K562 (cell line): Measurements from ENCODE around the gene DNAL4.

Experiments used
- CBFA2T3 ChIP-seq: fragments of 450-650 bp; IDR thresholded peaks from 2 replicates; pipeline ENCODE4 v1.6.1; 2017
- CHD2 ChIP-seq: IDR thresholded peaks from 2 replicates; pipeline ENCODE4 v1.6.1; 2011; ENCODE audit warnings: low read depth, low read length
- EP300 ChIP-seq: IDR thresholded peaks from 2 replicates; pipeline ENCODE4 v1.6.1; 2012; ENCODE audit warnings: low read length, improper control_type of control experiment
- HNRNPH1 ChIP-seq: fragments of 200-400 bp; formaldehyde crosslinking; optimal IDR thresholded peaks from 2 replicates; pipeline ENCODE3; 2017; ENCODE audit warnings: low read depth, mild to moderate bottlenecking, low read length, moderate library complexity
- POLR2A ChIP-seq: fragments of 450-650 bp; conservative IDR thresholded peaks from 2 replicates; pipeline ENCODE4 v1.6.1; 2016
- SMC3 ChIP-seq: conservative IDR thresholded peaks from 2 replicates; pipeline ENCODE4 v1.6.1; 2011; ENCODE audit warnings: low read depth, low read length, improper control_type of control experiment; ENCODE audit not compliant: insufficient read depth
- ZNF24 ChIP-seq: fragments of 450-650 bp; IDR thresholded peaks from 2 replicates; pipeline ENCODE4 v1.6.1; 2016
- ZNF79 ChIP-seq: fragments of 250-450 bp; sonication (Bioruptor Pico); IDR thresholded peaks from 2 replicates; pipeline ENCODE4 v1.4.0; 2020; ENCODE audit warnings: low read depth, mild to moderate bottlenecking, moderate library complexity
- TF ChIP-seq, protein P1 (sequence below): sonication (generic); formaldehyde crosslinking; IDR thresholded peaks from 2 replicates; pipeline ENCODE4 v1.8.0; 2022; ENCODE audit warnings: mild to moderate bottlenecking, missing genetic modification reagents, borderline replicate concordance
- TF ChIP-seq, protein P2 (sequence below), 3 experiments: IDR thresholded peaks in 2 of 3; conservative IDR thresholded peaks in 1 of 3; 2 replicates each; pipeline ENCODE4 v1.5.1; 2011 to 2012; ENCODE audit warnings: low read length in 3 of 3, mild to moderate bottlenecking in 3 of 3, control low read depth in 2 of 3, improper control_type of control experiment in 1 of 3, inconsistent platforms in 1 of 3, low read depth in 1 of 3, mixed read lengths in 1 of 3, moderate library complexity in 1 of 3; ENCODE audit not compliant: insufficient read depth in 2 of 3
- TF ChIP-seq, protein P3 (sequence below): sonication (generic); formaldehyde crosslinking; IDR thresholded peaks from 2 replicates; pipeline ENCODE4 v1.9.0; 2022; ENCODE audit warnings: mild to moderate bottlenecking, missing genetic modification reagents

DNA sequence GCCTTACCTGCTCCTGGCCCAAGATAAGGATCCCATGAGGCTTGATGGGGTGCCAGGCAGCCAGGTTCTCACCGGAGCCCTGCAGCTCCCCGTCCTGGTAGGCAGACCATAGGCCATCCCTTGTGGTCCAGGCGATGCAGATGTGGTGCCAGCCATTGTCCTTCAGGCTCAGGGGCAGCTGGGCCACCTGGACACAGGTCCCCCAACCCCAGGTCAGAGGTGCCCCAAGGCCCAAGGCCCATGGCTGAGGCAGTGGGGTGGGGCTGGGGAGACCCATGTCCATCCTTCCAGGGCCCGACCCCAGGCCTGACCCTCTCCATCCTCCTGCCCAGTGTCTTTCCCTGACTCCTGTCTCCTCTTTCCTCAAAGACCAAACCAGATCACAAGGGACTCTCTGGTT lies 29.1 kb upstream of the DNAL4 start:
- no peak for TF ChIP-seq SMC3
- TF ChIP-seq CHD2 = no peak
- TF ChIP-seq, protein P1, sequence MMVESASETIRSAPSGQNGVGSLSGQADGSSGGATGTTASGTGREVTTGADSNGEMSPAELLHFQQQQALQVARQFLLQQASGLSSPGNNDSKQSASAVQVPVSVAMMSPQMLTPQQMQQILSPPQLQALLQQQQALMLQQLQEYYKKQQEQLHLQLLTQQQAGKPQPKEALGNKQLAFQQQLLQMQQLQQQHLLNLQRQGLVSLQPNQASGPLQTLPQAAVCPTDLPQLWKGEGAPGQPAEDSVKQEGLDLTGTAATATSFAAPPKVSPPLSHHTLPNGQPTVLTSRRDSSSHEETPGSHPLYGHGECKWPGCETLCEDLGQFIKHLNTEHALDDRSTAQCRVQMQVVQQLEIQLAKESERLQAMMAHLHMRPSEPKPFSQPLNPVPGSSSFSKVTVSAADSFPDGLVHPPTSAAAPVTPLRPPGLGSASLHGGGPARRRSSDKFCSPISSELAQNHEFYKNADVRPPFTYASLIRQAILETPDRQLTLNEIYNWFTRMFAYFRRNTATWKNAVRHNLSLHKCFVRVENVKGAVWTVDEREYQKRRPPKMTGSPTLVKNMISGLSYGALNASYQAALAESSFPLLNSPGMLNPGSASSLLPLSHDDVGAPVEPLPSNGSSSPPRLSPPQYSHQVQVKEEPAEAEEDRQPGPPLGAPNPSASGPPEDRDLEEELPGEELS (CRISPR knock-in tag) = no peak
- TF ChIP-seq, protein P2, sequence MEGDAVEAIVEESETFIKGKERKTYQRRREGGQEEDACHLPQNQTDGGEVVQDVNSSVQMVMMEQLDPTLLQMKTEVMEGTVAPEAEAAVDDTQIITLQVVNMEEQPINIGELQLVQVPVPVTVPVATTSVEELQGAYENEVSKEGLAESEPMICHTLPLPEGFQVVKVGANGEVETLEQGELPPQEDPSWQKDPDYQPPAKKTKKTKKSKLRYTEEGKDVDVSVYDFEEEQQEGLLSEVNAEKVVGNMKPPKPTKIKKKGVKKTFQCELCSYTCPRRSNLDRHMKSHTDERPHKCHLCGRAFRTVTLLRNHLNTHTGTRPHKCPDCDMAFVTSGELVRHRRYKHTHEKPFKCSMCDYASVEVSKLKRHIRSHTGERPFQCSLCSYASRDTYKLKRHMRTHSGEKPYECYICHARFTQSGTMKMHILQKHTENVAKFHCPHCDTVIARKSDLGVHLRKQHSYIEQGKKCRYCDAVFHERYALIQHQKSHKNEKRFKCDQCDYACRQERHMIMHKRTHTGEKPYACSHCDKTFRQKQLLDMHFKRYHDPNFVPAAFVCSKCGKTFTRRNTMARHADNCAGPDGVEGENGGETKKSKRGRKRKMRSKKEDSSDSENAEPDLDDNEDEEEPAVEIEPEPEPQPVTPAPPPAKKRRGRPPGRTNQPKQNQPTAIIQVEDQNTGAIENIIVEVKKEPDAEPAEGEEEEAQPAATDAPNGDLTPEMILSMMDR (IDR thresholded peaks at IDR 0.05 in 2 of 3, conservative IDR thresholded peaks at IDR 0.05 in 1 of 3; ENCODE audit: insufficient read depth in 2 of 3, low read depth in 1 of 3, low read length in 3 of 3) = no peak
- TF ChIP-seq, protein P3, sequence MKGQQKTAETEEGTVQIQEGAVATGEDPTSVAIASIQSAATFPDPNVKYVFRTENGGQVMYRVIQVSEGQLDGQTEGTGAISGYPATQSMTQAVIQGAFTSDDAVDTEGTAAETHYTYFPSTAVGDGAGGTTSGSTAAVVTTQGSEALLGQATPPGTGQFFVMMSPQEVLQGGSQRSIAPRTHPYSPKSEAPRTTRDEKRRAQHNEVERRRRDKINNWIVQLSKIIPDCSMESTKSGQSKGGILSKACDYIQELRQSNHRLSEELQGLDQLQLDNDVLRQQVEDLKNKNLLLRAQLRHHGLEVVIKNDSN (CRISPR knock-in tag) = no peak
- TF ChIP-seq POLR2A = no peak
- no peak for TF ChIP-seq CBFA2T3
- no peak for TF ChIP-seq HNRNPH1
- TF ChIP-seq ZNF79 (CRISPR knock-in tag) = no peak
- no peak for TF ChIP-seq ZNF24
- no peak for TF ChIP-seq EP300
